HUES48 (cell line): ENCODE data around the gene DCTN2.

Experiments used
- H3K27ac ChIP-seq: one replicate; pipeline ENCODE4 v1.7.0; 2013; ENCODE audit warnings: low read depth, low read length, inconsistent platforms
- H3K27me3 ChIP-seq: 2 replicates; pipeline ENCODE4 v1.6.1; 2013; ENCODE audit warnings: mild to moderate bottlenecking, low read length; ENCODE audit not compliant: control insufficient read depth, insufficient read depth
- H3K36me3 ChIP-seq: 2 replicates; pipeline ENCODE4 v1.6.1; 2013; ENCODE audit warnings: low read length; ENCODE audit not compliant: control insufficient read depth, insufficient read depth
- H3K4me1 ChIP-seq: 2 replicates; pipeline ENCODE4 v1.6.1; 2013; ENCODE audit warnings: mild to moderate bottlenecking, low read length; ENCODE audit not compliant: control insufficient read depth, insufficient read depth
- H3K4me3 ChIP-seq: 2 replicates; pipeline ENCODE4 v1.5.1; 2013; ENCODE audit warnings: mild to moderate bottlenecking, low read depth, low read length
- H3K9ac ChIP-seq: 2 replicates; pipeline ENCODE4 v1.6.1; 2013; ENCODE audit warnings: mild to moderate bottlenecking, low read depth, low read length, moderate library complexity
- H3K9me3 ChIP-seq: 2 replicates; pipeline ENCODE4 v1.6.1; 2013; ENCODE audit warnings: low read length; ENCODE audit not compliant: control insufficient read depth, insufficient read depth

The DCTN2 gene

GRCh38 chr12:57535764-57536596 is 11.0 kb downstream of the DCTN2 start:
- peaks cover 79% of the 10 kb centered on the region for H3K36me3 ChIP-seq
- peaks cover 10% of the 10 kb centered on the region for H3K4me1 ChIP-seq
- no peak overlapping the region for H3K4me3 ChIP-seq
- H3K27me3 ChIP-seq = no peaks in the 10 kb centered on the region
- H3K27ac ChIP-seq = no peak overlapping the region
- H3K9ac ChIP-seq = no peak overlapping the region
- no peaks in the 10 kb centered on the region for H3K9me3 ChIP-seq

- Histone ChIP-seq H3K4me3 (no peak overlapping the region), H3K36me3 (peaks cover 81% of the 10 kb centered on the region), H3K4me1 (peaks cover 10% of the 10 kb centered on the region), H3K27ac (no peak overlapping the region), H3K9ac (no peak overlapping the region), H3K9me3 (no peaks in the 10 kb centered on the region), H3K27me3 (no peaks in the 10 kb centered on the region)
Measured at GRCh38 chr12:57534991-57535543, 11.9 kb downstream of the DCTN2 start.

- peaks cover 86% of the 10 kb centered on the region for H3K36me3 ChIP-seq
Measured at GRCh38 chr12:57534250-57534649, 12.7 kb downstream of the DCTN2 start.

GRCh38 chr12:57533108-57533507 is 13.9 kb downstream of the DCTN2 start:
- no peak overlapping the region for H3K27ac ChIP-seq
- H3K4me3 ChIP-seq = no peak overlapping the region
- peaks cover 83% of the 10 kb centered on the region for H3K36me3 ChIP-seq
- peaks cover 10% of the 10 kb centered on the region for H3K4me1 ChIP-seq
- no peak overlapping the region for H3K9ac ChIP-seq
- H3K9me3 ChIP-seq = no peaks in the 10 kb centered on the region
- no peaks in the 10 kb centered on the region for H3K27me3 ChIP-seq

More at GRCh38 chr12:57534250-57534649, 12.7 kb downstream of the DCTN2 start:
- H3K27me3 ChIP-seq = no peaks in the 10 kb centered on the region
- H3K4me3 ChIP-seq = no peak overlapping the region
- no peaks in the 10 kb centered on the region for H3K9me3 ChIP-seq
- no peak overlapping the region for H3K27ac ChIP-seq
- H3K9ac ChIP-seq = no peak overlapping the region
- H3K4me1 ChIP-seq = peaks cover 10% of the 10 kb centered on the region

- H3K36me3 ChIP-seq = peaks cover 89% of the 10 kb centered on the region
- no peak overlapping the region for H3K9ac ChIP-seq
- H3K27me3 ChIP-seq = no peaks in the 10 kb centered on the region
- H3K27ac ChIP-seq = no peak overlapping the region
- H3K9me3 ChIP-seq = no peaks in the 10 kb centered on the region
- peaks cover 10% of the 10 kb centered on the region for H3K4me1 ChIP-seq
- H3K4me3 ChIP-seq = no peak overlapping the region
Measured at GRCh38 chr12:57531836-57532235, 15.2 kb downstream of the DCTN2 start.

- Histone ChIP-seq H3K9ac (no peak overlapping the region), H3K27me3 (no peaks in the 10 kb centered on the region), H3K36me3 (peaks cover 88% of the 10 kb centered on the region), H3K27ac (no peak overlapping the region), H3K9me3 (no peaks in the 10 kb centered on the region), H3K4me3 (no peak overlapping the region), H3K4me1 (no peaks in the 10 kb centered on the region)
Measured at GRCh38 chr12:57530396-57531142, 16.4 kb downstream of the DCTN2 start.

GRCh38 chr12:57529831-57530230 is 17.2 kb downstream of the DCTN2 start:
- no peak overlapping the region for H3K9ac ChIP-seq
- H3K4me1 ChIP-seq = no peaks in the 10 kb centered on the region
- no peaks in the 10 kb centered on the region for H3K9me3 ChIP-seq
- H3K4me3 ChIP-seq = no peak overlapping the region
- no peaks in the 10 kb centered on the region for H3K27me3 ChIP-seq
- peaks cover 83% of the 10 kb centered on the region for H3K36me3 ChIP-seq
- H3K27ac ChIP-seq = no peak overlapping the region

- Histone ChIP-seq H3K4me1 (0 out of 2 replicates have a peak, but pooled peaks cover under 1% of the 10 kb centered on the region), H3K9me3 (no peaks in the 10 kb centered on the region), H3K27ac (no peak overlapping the region), H3K36me3 (peaks cover 82% of the 10 kb centered on the region), H3K27me3 (no peaks in the 10 kb centered on the region), H3K9ac (no peak overlapping the region), H3K4me3 (no peak overlapping the region)
Measured at GRCh38 chr12:57528831-57529555, 18.0 kb downstream of the DCTN2 start.

GRCh38 chr12:57528176-57528575 is 18.8 kb downstream of the DCTN2 start:
- Histone ChIP-seq H3K27me3 (no peaks in the 10 kb centered on the region), H3K9ac (no peak overlapping the region), H3K4me1 (peaks cover 5% of the 10 kb centered on the region; the same call in 1 of the 2 replicates), H3K4me3 (no peak overlapping the region), H3K27ac (no peak overlapping the region), H3K36me3 (peaks cover 75% of the 10 kb centered on the region), H3K9me3 (no peaks in the 10 kb centered on the region)

GRCh38 chr12:57527184-57527583 is 19.8 kb downstream of the DCTN2 start:
- Histone ChIP-seq H3K27me3 (no peaks in the 10 kb centered on the region), H3K9ac (no peak overlapping the region), H3K9me3 (no peaks in the 10 kb centered on the region), H3K4me3 (no peak overlapping the region), H3K4me1 (peaks cover 5% of the 10 kb centered on the region; the same call in 1 of the 2 replicates), H3K36me3 (peaks cover 66% of the 10 kb centered on the region), H3K27ac (no peak overlapping the region)
